HepG2 (cell line): ENCODE data around the gene KBTBD3.

ENCODE experiments used
- ATF7 ChIP-seq, 2 experiments: fragments of 450-650 bp in 1 of 2; sonication (generic) in 1 of 2; formaldehyde crosslinking in 1 of 2; IDR thresholded peaks; 2 replicates each; pipeline versions ENCODE4 v1.4.0 to v1.6.1; 2016 to 2020; ENCODE audit warnings: antibody characterized with exemption in 1 of 2, mild to moderate bottlenecking in 1 of 2, missing genetic modification reagents in 1 of 2
- CREM ChIP-seq, 2 experiments: sonication (generic) in 1 of 2; formaldehyde crosslinking in 1 of 2; IDR thresholded peaks; 2 replicates each; pipeline versions ENCODE4 v1.4.0 to v1.6.1; 2016 to 2020; ENCODE audit warnings: antibody characterized with exemption in 1 of 2, mild to moderate bottlenecking in 1 of 2, missing genetic modification reagents in 1 of 2
- EZH2 ChIP-seq: conservative IDR thresholded peaks from 2 replicates; pipeline ENCODE4 v1.6.1; 2012; ENCODE audit warnings: mild to moderate bottlenecking, low read depth, low read length, moderate library complexity
- ZBTB1 ChIP-seq: sonication (generic); formaldehyde crosslinking; IDR thresholded peaks from 2 replicates; pipeline ENCODE4 v1.4.0; 2020; ENCODE audit warnings: missing genetic modification reagents, borderline replicate concordance
- ZKSCAN8 ChIP-seq: IDR thresholded peaks from 2 replicates; pipeline ENCODE4 v1.6.1; 2016; ENCODE audit warnings: borderline replicate concordance, missing genetic modification reagents, missing compliant biosample characterization
- ZNF292 ChIP-seq: sonication (generic); formaldehyde crosslinking; IDR thresholded peaks from 2 replicates; pipeline ENCODE4 v1.8.1; 2022; ENCODE audit warnings: mild to moderate bottlenecking, low read depth, missing genetic modification reagents, borderline replicate concordance
- ZNF747 ChIP-seq: sonication (generic); formaldehyde crosslinking; IDR thresholded peaks from 2 replicates; pipeline ENCODE4 v1.8.1; 2023; ENCODE audit warnings: missing genetic modification reagents, mild to moderate bottlenecking, borderline replicate concordance
- TF ChIP-seq, protein P1 (sequence below): sonication (generic); formaldehyde crosslinking; conservative IDR thresholded peaks from 2 replicates; pipeline ENCODE4 v1.4.0; 2020; ENCODE audit warnings: missing genetic modification reagents
- TF ChIP-seq, protein P2 (sequence below): IDR thresholded peaks from 2 replicates; pipeline ENCODE4 v1.6.1; 2018; ENCODE audit warnings: missing genetic modification reagents, mild to moderate bottlenecking, missing compliant biosample characterization
- TF ChIP-seq, protein P3 (sequence below): sonication (generic); formaldehyde crosslinking; IDR thresholded peaks from 2 replicates; pipeline ENCODE4 v1.8.0; 2023; ENCODE audit warnings: mild to moderate bottlenecking, missing genetic modification reagents
- TF ChIP-seq, protein P4 (sequence below): sonication (generic); formaldehyde crosslinking; IDR thresholded peaks from 2 replicates; pipeline ENCODE4 v1.5.0; 2020; ENCODE audit warnings: mild to moderate bottlenecking, missing genetic modification reagents, moderate library complexity
- TF ChIP-seq, protein P5 (sequence below): IDR thresholded peaks from 2 replicates; pipeline ENCODE4 v1.6.1; 2016; ENCODE audit warnings: low read depth
- TF ChIP-seq, protein P6 (sequence below): sonication (generic); formaldehyde crosslinking; IDR thresholded peaks from 2 replicates; pipeline ENCODE4 v1.4.0; 2020; ENCODE audit warnings: missing genetic modification reagents, mild to moderate bottlenecking, borderline replicate concordance

DNA sequence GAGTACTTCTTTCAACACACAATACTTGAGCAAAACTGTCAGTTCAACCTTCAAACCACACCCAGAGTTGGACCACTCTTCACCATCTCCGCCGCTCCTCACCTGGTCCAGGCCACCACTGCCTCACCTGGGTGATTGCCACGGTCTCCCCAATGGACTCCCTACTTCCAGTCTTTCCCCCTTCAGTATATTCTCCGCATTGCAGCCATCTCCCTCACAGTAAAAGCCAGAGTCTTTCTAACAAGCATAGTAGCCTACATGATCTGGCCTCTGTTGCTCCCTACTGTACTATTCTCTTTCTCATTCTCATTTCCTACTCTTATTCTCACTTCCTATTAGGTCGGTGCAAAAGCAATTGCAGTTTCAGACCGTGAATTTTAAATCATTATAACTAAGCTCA, 28.8 kb upstream of the KBTBD3 start:
- TF ChIP-seq ZKSCAN8 (CRISPR knock-in tag) (no peak), ZNF292 (CRISPR knock-in tag) (no peak), ATF7 (IDR thresholded peaks at IDR 0.05) (no peak), ATF7 (CRISPR knock-in tag; IDR thresholded peaks at IDR 0.05) (no peak), ZBTB1 (CRISPR knock-in tag) (no peak), ZNF747 (CRISPR knock-in tag) (no peak), CREM (IDR thresholded peaks at IDR 0.05) (no peak), CREM (CRISPR knock-in tag; IDR thresholded peaks at IDR 0.05) (no peak), EZH2 (no peak)
- TF ChIP-seq, protein P1, sequence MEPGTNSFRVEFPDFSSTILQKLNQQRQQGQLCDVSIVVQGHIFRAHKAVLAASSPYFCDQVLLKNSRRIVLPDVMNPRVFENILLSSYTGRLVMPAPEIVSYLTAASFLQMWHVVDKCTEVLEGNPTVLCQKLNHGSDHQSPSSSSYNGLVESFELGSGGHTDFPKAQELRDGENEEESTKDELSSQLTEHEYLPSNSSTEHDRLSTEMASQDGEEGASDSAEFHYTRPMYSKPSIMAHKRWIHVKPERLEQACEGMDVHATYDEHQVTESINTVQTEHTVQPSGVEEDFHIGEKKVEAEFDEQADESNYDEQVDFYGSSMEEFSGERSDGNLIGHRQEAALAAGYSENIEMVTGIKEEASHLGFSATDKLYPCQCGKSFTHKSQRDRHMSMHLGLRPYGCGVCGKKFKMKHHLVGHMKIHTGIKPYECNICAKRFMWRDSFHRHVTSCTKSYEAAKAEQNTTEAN (CRISPR knock-in tag), result no peak
- TF ChIP-seq, protein P2, sequence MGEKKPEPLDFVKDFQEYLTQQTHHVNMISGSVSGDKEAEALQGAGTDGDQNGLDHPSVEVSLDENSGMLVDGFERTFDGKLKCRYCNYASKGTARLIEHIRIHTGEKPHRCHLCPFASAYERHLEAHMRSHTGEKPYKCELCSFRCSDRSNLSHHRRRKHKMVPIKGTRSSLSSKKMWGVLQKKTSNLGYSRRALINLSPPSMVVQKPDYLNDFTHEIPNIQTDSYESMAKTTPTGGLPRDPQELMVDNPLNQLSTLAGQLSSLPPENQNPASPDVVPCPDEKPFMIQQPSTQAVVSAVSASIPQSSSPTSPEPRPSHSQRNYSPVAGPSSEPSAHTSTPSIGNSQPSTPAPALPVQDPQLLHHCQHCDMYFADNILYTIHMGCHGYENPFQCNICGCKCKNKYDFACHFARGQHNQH (CRISPR knock-in tag), result no peak
- TF ChIP-seq, protein P3, sequence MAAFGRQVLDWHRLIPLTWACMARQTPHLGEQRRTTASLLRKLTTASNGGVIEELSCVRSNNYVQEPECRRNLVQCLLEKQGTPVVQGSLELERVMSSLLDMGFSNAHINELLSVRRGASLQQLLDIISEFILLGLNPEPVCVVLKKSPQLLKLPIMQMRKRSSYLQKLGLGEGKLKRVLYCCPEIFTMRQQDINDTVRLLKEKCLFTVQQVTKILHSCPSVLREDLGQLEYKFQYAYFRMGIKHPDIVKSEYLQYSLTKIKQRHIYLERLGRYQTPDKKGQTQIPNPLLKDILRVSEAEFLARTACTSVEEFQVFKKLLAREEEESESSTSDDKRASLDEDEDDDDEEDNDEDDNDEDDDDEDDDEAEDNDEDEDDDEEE, result no peak
- TF ChIP-seq, protein P4, sequence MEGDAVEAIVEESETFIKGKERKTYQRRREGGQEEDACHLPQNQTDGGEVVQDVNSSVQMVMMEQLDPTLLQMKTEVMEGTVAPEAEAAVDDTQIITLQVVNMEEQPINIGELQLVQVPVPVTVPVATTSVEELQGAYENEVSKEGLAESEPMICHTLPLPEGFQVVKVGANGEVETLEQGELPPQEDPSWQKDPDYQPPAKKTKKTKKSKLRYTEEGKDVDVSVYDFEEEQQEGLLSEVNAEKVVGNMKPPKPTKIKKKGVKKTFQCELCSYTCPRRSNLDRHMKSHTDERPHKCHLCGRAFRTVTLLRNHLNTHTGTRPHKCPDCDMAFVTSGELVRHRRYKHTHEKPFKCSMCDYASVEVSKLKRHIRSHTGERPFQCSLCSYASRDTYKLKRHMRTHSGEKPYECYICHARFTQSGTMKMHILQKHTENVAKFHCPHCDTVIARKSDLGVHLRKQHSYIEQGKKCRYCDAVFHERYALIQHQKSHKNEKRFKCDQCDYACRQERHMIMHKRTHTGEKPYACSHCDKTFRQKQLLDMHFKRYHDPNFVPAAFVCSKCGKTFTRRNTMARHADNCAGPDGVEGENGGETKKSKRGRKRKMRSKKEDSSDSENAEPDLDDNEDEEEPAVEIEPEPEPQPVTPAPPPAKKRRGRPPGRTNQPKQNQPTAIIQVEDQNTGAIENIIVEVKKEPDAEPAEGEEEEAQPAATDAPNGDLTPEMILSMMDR (CRISPR knock-in tag), result no peak
- TF ChIP-seq, protein P5, sequence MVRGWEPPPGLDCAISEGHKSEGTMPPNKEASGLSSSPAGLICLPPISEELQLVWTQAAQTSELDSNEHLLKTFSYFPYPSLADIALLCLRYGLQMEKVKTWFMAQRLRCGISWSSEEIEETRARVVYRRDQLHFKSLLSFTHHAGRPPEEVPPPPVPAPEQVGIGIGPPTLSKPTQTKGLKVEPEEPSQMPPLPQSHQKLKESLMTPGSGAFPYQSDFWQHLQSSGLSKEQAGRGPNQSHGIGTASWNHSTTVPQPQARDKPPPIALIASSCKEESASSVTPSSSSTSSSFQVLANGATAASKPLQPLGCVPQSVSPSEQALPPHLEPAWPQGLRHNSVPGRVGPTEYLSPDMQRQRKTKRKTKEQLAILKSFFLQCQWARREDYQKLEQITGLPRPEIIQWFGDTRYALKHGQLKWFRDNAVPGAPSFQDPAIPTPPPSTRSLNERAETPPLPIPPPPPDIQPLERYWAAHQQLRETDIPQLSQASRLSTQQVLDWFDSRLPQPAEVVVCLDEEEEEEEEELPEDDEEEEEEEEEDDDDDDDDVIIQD (CRISPR knock-in tag), result no peak
- TF ChIP-seq, protein P6, sequence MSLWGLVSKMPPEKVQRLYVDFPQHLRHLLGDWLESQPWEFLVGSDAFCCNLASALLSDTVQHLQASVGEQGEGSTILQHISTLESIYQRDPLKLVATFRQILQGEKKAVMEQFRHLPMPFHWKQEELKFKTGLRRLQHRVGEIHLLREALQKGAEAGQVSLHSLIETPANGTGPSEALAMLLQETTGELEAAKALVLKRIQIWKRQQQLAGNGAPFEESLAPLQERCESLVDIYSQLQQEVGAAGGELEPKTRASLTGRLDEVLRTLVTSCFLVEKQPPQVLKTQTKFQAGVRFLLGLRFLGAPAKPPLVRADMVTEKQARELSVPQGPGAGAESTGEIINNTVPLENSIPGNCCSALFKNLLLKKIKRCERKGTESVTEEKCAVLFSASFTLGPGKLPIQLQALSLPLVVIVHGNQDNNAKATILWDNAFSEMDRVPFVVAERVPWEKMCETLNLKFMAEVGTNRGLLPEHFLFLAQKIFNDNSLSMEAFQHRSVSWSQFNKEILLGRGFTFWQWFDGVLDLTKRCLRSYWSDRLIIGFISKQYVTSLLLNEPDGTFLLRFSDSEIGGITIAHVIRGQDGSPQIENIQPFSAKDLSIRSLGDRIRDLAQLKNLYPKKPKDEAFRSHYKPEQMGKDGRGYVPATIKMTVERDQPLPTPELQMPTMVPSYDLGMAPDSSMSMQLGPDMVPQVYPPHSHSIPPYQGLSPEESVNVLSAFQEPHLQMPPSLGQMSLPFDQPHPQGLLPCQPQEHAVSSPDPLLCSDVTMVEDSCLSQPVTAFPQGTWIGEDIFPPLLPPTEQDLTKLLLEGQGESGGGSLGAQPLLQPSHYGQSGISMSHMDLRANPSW (CRISPR knock-in tag), result no peak
